Peyer's patch (tissue), 4 donors: ENCODE data around the gene TSPAN18.

ENCODE experiments used
- CTCF ChIP-seq, 6 experiments: fragments of 450-650 bp in 4 of 6; fragments of 200-600 bp in 2 of 6; sonication (generic) in 1 of 6; IDR thresholded peaks; one replicate each; pipeline ENCODE4 v1.5.1; 2017 to 2019; ENCODE audit warnings: antibody characterized with exemption in 6 of 6, mild to moderate bottlenecking in 3 of 6, moderate library complexity in 1 of 6
- POLR2A ChIP-seq, 2 donors: fragments of 450-650 bp; IDR thresholded peaks; one replicate each; pipeline ENCODE4 v1.5.1; 2017; ENCODE audit warnings: antibody characterized with exemption in 2 of 2, mild to moderate bottlenecking in 2 of 2, moderate library complexity in 2 of 2

- TF ChIP-seq CTCF (IDR thresholded peaks at IDR 0.05): no peak
- TF ChIP-seq POLR2A (IDR thresholded peaks at IDR 0.05): no peak
Observed at GRCh38 chr11:44913502-44913901, 186.7 kb downstream of the TSPAN18 start.
